Neural cell (in vitro differentiated cells): Measurements from ENCODE around the gene NHSL1.

Source experiments
- EP300 ChIP-seq: fragments of 450-650 bp; conservative IDR thresholded peaks from 2 replicates; pipeline ENCODE4 v1.6.1; 2014; ENCODE audit warnings: antibody characterized with exemption, mild to moderate bottlenecking, moderate library complexity; ENCODE audit not compliant: poor library complexity, severe bottlenecking
- EZH2 ChIP-seq: fragments of 200-600, 300-800 bp; shearing (Covaris generic), sonication (generic); IDR thresholded peaks from 2 replicates; pipeline ENCODE4 v1.6.1; 2014; ENCODE audit warnings: antibody characterized with exemption, low read length, borderline replicate concordance, mild to moderate bottlenecking; ENCODE audit not compliant: insufficient read depth, poor library complexity, severe bottlenecking
- POLR2AphosphoS5 ChIP-seq: IDR thresholded peaks from 2 replicates; pipeline ENCODE4 v1.6.1; 2012
- RAD21 ChIP-seq: fragments of 450-650 bp; conservative IDR thresholded peaks from 2 replicates; pipeline ENCODE4 v1.6.1; 2014; ENCODE audit warnings: antibody characterized with exemption, mild to moderate bottlenecking, moderate library complexity
- SMC3 ChIP-seq: fragments of 450-650 bp; conservative IDR thresholded peaks from 2 replicates; pipeline ENCODE4 v1.6.1; 2014; ENCODE audit warnings: antibody characterized with exemption, mild to moderate bottlenecking, moderate library complexity; ENCODE audit not compliant: poor library complexity
- TAF1 ChIP-seq: IDR thresholded peaks from 2 replicates; pipeline ENCODE4 v1.6.1; 2012; ENCODE audit warnings: low read depth
- TF ChIP-seq, protein P1 (sequence below): fragments of 450-650 bp; IDR thresholded peaks from 2 replicates; pipeline ENCODE4 v1.5.1; 2014; ENCODE audit warnings: antibody characterized with exemption, mild to moderate bottlenecking, moderate library complexity; ENCODE audit not compliant: poor library complexity, severe bottlenecking
- TF ChIP-seq, protein P2 (sequence below): IDR thresholded peaks from 2 replicates; pipeline ENCODE4 v1.6.1; 2012; ENCODE audit warnings: borderline replicate concordance

DNA sequence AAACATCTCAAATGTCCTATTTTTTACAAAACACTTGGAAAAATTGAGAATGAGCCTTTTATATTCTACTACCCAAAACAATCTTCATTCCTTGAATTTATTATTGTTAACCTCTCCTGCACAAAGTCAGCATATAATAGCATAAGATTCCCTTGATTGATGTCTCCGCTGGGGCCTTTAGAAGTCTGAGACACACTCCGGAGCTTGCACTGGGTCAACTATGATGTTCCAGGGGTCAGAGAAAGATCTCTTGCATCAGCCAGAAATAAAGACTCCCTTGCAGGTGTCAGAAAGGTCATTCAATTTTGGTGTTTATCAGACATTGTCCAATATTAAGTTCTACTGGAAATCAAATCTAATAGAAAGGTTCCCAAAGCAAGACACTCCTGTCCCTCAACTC, 29.7 kb upstream of the NHSL1 start:
- TF ChIP-seq EZH2 (no peak), SMC3 (no peak), RAD21 (no peak), TAF1 (no peak), POLR2AphosphoS5 (no peak), EP300 (no peak)
- TF ChIP-seq, protein P1, sequence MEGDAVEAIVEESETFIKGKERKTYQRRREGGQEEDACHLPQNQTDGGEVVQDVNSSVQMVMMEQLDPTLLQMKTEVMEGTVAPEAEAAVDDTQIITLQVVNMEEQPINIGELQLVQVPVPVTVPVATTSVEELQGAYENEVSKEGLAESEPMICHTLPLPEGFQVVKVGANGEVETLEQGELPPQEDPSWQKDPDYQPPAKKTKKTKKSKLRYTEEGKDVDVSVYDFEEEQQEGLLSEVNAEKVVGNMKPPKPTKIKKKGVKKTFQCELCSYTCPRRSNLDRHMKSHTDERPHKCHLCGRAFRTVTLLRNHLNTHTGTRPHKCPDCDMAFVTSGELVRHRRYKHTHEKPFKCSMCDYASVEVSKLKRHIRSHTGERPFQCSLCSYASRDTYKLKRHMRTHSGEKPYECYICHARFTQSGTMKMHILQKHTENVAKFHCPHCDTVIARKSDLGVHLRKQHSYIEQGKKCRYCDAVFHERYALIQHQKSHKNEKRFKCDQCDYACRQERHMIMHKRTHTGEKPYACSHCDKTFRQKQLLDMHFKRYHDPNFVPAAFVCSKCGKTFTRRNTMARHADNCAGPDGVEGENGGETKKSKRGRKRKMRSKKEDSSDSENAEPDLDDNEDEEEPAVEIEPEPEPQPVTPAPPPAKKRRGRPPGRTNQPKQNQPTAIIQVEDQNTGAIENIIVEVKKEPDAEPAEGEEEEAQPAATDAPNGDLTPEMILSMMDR = no peak
- TF ChIP-seq, protein P2, sequence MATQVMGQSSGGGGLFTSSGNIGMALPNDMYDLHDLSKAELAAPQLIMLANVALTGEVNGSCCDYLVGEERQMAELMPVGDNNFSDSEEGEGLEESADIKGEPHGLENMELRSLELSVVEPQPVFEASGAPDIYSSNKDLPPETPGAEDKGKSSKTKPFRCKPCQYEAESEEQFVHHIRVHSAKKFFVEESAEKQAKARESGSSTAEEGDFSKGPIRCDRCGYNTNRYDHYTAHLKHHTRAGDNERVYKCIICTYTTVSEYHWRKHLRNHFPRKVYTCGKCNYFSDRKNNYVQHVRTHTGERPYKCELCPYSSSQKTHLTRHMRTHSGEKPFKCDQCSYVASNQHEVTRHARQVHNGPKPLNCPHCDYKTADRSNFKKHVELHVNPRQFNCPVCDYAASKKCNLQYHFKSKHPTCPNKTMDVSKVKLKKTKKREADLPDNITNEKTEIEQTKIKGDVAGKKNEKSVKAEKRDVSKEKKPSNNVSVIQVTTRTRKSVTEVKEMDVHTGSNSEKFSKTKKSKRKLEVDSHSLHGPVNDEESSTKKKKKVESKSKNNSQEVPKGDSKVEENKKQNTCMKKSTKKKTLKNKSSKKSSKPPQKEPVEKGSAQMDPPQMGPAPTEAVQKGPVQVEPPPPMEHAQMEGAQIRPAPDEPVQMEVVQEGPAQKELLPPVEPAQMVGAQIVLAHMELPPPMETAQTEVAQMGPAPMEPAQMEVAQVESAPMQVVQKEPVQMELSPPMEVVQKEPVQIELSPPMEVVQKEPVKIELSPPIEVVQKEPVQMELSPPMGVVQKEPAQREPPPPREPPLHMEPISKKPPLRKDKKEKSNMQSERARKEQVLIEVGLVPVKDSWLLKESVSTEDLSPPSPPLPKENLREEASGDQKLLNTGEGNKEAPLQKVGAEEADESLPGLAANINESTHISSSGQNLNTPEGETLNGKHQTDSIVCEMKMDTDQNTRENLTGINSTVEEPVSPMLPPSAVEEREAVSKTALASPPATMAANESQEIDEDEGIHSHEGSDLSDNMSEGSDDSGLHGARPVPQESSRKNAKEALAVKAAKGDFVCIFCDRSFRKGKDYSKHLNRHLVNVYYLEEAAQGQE = no peak
